Forelimb muscle (tissue), 1 donor: ENCODE results near the gene FOXJ1. TPM values are rescaled to one million over a fixed set of nuclear protein-coding genes. Genes with fewer than 3 reads are reported as not detected.

Experiments used
- DNase-seq: peaks from one replicate; pipeline ENCODE4 v3.0.0-alpha.2; 2013; ENCODE audit warnings: low read depth
- polyA plus RNA-seq: library from polyadenylated mRNA; unstranded; fragments of 120-200 nt; gene quantifications from one replicate; pipeline ENCODE4 v1.2.1, GENCODE V29; 2013; ENCODE audit not compliant: insufficient read length

Gene FOXJ1
- polyA plus RNA-seq, 1 donor: 0.05 TPM

DNA sequence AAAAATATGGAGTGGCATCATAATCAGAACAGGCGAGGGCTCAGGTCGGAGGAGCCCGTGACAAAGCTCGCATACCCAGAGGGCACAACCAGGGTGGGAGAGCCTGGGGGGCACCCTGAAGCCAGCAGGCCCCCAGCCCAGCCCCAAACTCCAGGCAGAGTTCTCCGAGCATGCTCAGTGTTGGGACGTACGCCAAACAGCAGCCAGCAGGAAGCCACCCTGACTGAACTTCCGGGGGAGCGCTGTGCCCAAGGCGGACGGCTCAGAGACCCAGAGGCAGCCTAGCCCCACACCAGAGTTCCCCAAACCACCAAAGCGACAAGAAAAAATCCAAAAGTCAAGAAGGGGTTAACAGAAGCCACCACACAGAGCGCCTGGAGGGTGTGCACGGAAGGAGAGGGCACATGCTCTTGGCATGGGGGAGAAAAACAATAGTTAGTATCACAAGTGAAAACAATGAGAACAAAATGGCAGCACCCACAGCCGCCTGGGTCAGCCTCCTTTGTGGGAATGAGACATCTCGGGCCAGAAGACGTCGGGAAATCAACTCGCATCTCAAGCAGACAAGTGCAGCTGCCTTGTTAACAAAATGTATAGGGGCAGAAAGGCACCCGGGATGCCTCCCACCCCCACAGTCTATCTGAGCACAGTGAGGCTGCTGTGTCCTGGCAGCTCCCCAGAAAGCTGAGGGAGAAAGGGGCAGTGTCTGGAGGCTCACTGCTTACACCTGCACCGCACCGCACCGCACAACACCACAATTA, 49.3 kb downstream of the FOXJ1 start:
- DNase-seq: no peak

DNA sequence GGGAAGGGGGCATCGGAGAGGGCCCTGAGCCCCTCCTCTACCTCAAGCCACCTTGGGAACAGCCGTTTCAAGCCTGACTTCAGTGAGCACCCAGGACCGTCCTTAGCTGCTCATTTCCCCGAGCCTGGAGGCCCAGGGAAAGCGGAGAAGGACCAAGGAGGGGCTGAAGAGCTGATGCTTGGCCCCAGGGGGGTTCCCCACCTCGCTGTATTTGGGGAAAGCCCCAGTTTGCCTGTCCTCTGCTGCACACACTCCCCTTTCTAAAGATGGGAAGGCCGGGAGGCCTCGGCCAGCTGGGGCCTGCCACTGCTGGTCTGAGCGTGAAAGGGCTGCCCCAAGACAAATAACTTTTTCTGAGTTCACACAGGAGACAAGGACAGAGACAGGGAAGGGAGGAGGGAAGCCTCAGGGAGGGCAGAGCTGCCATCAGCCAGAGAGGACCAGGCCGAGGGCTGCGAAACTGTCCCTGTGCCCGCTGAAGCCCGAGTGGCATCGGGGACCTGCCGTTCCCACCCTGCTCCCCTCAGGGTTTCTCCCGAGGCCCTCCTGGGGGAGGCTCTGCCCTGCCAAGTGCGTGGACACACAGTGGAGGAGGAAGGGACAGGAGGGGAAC, 50.4 kb downstream of the FOXJ1 start:
- DNase-seq: no peak

DNA sequence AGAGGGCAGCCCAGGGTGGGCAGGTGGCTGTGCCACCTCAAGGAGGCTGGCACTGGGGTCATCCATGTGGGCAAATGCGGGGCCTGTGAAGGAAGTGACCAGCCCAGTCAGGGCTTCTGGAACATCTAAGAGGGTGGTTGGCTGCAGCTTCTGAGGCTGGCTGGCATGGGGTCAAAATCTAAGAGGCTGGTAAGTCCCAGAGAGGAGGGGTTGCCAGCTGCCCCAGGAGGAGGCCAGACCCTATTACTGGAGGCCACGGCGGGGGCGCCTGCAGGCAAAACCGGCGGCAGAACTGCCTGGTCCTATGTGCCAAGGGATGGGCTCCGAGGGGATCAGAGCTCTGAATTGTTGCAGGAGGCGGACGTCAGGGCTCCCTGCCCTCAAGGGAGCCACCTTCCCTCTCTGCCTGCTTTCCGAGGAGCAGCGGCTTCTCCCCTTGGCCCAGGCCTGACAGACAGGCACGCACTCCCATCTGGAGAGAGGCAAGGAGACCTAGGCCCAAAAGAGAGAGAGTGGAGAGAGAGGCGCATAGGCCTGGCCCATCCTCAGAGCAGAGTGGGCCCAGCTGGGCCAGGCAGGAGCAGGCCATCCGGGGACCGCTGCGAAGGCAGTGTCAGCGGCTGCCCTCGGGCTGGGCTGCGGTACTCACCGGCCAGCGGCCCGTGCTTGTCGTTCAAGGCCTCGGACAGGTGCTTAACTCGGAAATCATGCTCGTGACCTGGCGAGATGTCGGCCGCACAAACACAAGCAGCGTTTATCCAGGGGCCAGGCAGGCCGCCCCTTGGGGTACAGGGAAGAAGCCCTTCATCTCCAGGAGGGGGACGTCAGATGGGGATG, 51.1 kb downstream of the FOXJ1 start:
- DNase-seq: no peak

DNA sequence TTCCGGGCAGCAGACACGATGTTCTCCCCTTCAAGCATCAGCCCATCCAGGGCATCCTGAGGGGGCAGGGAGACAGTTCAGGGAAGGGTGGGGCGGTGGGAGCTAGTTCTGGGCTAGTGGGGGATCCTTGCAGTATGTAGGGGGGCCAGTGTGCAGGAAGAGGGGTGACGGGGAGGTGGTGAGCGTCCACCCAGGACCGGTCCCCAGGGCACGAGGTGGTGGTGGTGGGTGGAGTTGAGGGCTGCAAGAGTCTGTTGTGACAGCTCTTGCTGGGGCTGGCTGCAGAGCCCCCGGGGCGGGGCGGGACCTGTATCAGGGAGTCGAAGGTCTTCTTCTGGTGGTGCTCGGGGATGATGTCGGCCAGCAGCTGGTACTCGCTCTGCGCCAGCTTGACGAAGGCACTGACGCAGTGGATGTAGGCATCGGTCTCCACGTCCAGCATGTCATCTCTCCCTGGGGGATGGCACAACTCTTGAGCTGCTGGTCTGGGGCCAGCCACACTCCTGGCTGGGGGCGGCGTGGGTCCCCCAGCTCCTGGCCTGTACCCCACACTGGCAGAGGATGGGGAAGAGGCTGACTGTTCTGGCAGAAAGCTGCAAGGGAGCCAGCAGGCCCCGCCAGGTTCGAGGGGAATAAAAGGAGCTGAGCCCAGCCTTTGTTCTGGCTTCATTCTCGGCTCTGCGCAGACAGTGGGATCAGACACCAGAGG, 52.0 kb downstream of the FOXJ1 start:
- no peak for DNase-seq

DNA sequence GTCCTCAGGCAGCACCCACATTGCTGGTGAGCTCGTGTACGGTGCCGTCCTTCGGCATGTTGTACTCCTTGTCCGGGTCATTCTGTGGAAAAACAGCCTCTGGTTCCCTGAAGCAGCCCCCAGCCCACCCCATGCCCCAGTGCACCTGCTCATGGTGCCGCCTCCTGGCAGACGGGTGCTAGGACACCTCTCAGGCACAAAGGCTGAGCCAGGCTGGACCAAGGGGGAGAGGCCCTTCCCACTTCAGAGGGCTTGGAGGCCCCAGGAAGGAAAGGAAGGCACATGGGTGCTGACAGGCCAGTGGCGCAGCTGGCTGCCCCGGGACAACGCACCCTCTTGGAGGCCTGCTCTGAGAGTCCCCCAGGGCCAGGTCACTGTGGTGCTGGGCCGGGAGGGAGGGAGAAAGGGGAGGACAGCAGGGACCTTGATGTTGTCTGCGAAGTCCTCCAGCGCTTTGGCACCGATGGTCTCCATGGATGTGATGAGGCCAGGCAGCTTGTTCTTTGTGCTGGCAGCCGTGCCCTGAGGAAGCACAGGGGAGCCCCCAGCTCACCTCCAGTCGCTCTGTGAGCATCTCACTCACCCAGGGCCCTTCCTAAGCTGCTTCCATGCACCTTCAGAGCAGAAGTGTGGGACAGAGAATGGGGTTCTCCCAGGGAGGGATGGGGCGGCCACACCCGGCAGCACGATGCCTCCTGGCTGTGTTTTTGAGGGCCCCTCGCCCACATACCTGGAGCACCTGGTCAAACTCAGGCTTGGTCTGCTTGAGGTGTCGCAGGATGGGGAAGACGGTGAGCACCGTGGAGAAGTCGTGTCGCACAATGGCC, 52.8 kb downstream of the FOXJ1 start:
- no peak for DNase-seq

DNA sequence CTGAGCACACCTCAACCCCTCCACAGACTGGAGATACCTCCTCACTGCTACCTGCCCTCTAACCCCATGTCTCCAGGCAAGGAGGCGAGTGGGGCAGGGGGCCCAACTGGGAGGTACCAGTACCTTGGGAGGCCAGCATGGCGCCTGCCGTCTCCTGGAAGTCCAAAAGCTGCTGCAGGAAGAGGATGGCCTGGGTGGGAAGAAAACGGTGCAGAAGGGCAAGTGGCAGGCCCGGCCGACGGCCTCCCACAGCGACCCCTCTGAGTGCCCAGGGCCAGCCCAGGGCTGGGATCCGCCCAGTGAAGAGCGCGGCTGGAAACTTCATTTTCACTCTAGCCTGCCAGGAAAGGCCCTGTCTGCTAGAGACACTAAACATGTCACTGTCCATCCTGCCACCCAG, 53.5 kb downstream of the FOXJ1 start:
- DNase-seq: no peak

DNA sequence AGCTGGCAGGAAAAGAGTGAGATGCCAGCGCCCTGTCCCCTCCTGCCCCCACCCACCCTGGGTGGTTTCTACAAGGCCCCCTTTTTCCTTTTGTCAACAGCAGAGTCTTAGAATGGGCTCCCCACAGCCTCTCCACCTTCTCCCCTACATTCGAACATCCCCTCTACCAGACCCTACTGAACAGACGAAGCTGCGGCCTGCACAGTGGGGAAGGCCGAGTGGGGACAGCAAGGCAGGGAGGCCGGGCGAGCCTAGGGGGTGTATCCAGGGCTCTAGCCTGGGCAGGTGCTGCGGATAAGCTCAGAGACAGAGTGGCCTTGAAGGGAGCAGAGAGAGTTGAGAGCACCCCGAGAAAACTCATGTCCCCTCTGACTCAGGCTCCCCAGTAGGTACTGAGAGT, 54.7 kb downstream of the FOXJ1 start:
- DNase-seq: no peak

Other genes with a start within 250 kb of the FOXJ1 start
- gene TRIM65, start 244.3 kb downstream of the FOXJ1 start, polyA plus RNA-seq: 16.4 TPM
- gene MRPL38, start 236.4 kb downstream of the FOXJ1 start, polyA plus RNA-seq: 73.6 TPM
- 7.9 TPM for gene FBF1, start 200.2 kb downstream of the FOXJ1 start, polyA plus RNA-seq
- gene ACOX1, start 162.1 kb downstream of the FOXJ1 start, polyA plus RNA-seq: 18.9 TPM
- 9.9 TPM for gene TEN1, start 162.0 kb downstream of the FOXJ1 start, polyA plus RNA-seq
- 4.6 TPM for gene CDK3, start 140.4 kb downstream of the FOXJ1 start, polyA plus RNA-seq
- 0.20 TPM for gene EVPL, start 113.9 kb downstream of the FOXJ1 start, polyA plus RNA-seq
- 82.4 TPM for gene SRP68, start 68.7 kb downstream of the FOXJ1 start, polyA plus RNA-seq
- not detected for gene GALR2, start 66.5 kb downstream of the FOXJ1 start, polyA plus RNA-seq
- gene ZACN, start 62.1 kb downstream of the FOXJ1 start, polyA plus RNA-seq: 7.2 TPM
- 78.3 TPM for gene EXOC7, start 37.5 kb downstream of the FOXJ1 start, polyA plus RNA-seq
- 12.1 TPM for gene RNF157, start 99.2 kb upstream of the FOXJ1 start, polyA plus RNA-seq
- 18.3 TPM for gene UBALD2, start 124.1 kb upstream of the FOXJ1 start, polyA plus RNA-seq
- gene QRICH2, start 167.0 kb upstream of the FOXJ1 start, polyA plus RNA-seq: 3.5 TPM
- gene PRPSAP1, start 212.7 kb upstream of the FOXJ1 start, polyA plus RNA-seq: 31.5 TPM
- 1.7 TPM for gene SPHK1, start 243.4 kb upstream of the FOXJ1 start, polyA plus RNA-seq